HG03469 (cell line): ENCODE data around the gene ARID1B.

Experiments used
- ATAC-seq: cut with Tn5 transposase; IDR thresholded peaks from one replicate; pipeline ENCODE4 v1.9.1; 2021; ENCODE audit warnings: mild to moderate bottlenecking, moderate library complexity, moderate number of reproducible peaks; ENCODE audit not compliant: unreplicated experiment

Gene ARID1B

DNA sequence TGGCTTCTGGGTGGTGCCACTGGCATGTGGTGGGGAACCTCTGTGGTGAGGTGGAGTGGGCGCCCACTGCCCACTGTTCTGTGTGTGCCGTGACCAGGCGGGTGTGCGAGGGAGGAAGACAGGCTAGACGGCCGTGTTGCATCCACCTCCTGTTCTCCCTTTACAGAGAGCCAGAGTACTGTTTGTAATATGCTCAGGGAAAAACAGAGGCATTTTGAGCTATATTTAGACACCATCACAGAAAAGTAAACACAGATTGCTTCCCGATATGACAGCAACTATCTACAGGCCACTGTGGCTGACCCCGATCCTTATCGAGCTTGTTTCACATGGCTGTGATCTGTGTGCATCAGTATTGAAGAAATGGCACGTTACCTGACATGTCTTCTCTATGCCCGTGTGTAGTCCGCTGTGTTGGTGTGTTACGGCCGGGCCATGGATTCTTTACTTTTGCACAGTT, 45.6 kb downstream of the ARID1B start:
- no peak for ATAC-seq

DNA sequence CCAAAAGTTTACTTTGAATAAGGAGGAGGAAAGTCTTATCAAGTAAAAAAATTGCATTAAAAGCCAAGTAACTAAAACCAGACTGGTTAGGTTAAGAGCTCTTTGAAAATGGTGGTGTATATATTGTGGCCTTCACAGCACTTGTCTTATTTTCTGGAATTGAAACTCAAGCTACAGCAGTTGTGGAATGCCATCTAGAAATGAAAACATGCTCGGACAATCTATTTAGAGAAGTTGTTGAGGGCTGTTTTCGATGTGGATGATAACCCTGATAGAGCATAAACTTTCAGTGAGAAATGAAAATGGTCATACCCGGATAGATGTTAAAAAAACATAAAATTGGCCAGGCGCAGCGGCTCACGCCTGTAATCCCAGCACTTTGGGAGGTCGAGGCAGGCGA, 47.0 kb downstream of the ARID1B start:
- no peak for ATAC-seq

DNA sequence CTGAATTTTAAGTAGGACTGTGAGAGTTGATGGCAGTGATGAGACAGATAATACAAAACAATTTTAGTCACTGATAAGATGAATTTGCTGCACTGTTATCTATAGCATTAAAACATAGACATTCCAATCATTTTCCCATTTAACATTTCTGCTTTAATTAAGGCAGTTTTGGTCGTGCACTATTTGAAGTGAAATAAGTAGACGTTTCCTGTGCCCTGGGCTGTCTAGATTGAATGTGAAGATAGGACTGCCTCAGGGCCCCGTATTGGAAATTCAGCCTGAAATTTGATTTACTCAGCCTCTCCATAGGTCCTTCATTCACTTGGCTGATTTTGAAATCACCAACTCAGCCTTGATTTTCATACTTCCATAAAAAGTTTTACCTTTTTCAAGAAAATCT, 48.3 kb downstream of the ARID1B start:
- no peak for ATAC-seq

DNA sequence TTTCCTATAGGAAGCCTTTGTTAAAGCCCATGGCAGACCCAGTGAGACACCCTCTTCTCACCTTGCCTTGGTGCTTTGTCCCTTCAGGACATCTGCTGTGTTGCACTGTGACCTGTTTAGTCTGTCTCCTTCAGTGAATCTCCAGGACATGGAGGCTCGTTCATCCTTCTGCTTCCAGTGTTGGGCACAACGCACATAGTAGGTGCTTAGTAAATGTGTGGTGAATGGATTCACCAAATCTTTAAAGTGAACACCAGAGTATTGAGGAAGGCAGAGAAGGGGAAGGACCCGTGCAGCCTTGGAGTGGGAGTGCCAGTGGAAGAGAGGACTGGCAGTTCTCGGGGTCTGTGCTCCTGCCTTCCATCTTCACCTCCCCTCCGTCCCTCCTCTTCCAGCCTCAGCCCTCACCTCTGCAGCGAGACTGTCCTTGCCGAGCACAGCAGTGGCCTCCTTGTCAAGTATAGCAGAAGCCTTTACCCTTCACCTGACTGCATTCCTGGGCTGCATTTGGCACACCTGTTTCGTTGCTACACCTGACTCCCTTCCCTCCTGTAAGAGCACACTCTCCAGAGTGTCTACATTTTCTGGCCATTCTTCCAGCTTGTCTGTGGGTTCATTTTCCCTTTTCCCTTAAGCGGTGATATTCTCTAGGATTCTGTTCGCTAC, 49.2 kb downstream of the ARID1B start:
- no peak for ATAC-seq

DNA sequence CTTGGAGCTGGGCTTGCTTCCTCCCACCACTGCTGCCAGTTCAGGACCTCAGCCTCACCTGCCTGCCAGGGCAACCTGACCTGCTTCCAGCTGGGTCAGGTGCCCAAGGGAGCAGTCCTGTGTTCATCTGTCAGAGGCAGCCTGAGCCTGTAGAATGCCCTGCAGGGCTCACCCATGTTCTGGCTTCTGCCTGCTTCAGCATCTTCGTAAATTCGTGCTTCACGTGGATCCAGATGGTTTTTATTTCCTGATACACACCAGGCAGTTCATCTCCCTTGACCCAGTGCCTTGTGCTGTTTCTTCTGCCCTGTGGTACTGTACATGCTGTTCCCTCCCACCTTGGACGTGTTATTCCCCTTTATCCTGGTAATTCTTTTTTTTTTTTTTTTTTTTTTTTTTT, 50.2 kb downstream of the ARID1B start:
- no peak for ATAC-seq

DNA sequence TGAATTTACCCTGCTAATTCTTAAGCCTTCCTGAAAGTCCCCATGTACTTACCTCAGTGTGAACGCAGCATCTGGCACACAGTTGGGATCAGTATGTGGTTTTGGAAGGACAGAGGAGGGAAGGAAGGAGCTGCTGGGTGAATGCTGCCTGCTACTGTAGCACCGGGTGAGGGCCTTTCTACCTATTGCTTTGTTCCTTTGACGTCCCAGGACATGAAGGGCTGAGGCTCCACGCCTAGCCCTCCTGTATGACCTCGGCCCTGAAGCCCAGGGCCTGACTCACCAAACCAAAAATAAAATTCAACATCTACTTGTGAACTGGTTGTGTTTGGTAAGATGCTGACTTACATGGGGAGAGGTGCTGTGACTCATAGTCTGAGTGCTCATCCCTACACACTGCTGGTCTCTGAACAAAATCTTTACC, 51.1 kb downstream of the ARID1B start:
- no peak for ATAC-seq

DNA sequence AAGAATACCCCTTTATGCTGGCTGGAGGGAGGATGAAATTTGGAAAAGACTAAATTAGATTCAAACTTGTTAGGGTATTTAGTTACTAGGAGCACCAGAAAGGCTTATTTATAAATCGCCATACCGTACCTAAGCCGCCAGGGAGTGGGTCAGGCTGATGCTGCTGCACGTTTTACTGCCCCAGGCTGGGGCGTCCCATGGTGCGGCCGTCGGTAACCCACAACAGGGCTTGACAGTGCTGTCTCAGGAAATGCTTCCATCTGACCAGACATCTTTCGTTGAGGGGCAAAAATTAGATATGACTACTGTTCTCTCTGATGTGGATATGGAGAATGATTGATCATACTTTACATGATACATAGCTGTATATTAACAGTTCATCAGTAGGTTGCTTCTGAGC, 52.9 kb downstream of the ARID1B start:
- no peak for ATAC-seq

DNA sequence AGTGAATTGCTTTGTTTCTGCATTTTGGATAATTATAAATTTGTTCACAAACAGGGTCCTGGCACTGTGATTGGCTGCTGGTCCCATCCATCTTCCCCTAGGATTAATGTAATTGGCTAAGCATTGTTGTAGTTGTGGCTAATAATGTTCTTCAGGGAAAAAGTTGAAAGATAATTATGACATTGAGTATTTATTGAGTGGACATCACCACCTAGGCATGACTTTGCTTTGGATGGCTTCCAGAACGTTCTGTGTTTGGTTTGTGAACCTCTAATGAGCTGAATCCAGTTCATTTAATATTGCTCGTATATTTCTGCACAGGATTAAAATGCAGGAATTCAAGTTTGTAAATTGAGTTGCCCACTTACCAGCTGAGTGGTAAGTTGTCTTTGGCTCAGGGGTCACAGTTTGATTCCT, 55.1 kb downstream of the ARID1B start:
- ATAC-seq: no peak

DNA sequence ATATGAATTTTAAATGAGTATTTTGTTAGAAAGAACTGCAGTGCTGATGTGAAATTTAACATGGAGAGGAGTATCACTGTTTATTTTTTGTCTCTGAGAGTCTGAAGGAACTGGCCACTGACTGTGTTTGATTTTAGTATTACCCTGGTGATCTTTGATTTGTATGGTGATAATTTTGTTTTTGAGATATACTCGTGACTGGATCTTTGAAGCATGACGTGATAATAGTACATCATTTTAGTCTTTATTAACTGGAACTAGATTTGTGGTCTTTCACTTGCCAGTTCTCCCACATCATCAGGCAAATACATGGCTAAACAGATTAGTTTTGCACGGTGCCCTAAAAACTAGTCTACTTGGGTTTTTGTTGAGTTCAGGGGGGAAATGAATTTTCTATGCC, 55.5 kb downstream of the ARID1B start:
- ATAC-seq: no peak

DNA sequence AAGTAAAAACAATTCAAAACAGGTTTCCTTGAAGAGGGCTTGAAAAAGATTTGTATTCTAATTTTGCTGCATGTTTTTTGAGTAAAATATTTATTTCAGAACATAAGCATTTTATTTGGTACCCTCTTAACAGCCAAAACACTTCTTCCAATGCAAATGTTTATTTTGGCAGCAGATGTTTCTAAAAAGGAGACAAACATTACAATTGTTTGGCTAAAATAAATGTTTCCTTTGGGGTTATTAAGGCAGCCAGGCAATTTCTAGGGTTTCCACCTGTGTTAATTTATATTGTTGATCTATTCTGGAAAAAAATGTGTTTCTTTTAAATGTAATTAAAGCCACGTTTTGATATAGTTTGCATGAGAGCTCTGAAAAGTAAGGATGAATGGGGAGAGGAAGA, 56.6 kb downstream of the ARID1B start:
- no peak for ATAC-seq

DNA sequence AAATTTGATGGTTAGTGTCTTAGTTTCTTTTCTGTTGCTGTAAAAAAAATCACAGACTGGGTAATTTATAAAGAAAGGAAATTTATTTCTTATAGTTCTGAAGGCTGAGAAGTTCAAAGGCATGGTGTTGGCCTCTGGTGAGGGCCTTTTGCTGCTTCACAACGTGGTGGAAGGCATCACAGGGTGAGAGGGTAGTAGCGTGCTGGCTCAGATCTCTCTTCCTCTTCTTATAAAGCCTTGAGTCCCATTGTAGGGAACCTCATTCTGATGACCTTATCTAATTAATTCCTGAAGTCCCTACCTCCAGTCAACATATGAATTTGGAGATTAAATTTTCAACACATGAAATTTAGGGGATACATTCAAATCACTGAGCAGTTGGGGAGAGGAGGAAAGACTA, 62.0 kb downstream of the ARID1B start:
- no peak for ATAC-seq

DNA sequence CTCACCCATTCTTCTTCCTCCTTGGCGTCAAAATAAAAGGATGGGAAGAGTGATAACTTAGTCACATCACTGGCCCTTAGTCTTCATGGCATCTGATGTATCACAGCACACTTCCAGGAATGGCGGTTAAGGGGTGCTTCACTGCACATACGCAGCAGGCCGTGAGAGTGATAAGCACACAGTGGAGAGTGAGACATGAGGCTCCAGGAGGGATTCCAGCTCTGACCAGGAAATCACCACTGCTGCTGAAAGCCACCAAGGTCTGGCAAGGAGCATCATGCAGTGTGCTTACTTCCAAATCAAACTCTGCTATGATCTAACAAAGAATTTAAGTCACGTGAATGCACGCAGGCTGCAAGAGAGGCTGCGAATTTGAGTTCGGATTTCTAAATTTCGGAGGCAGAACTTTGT, 62.4 kb downstream of the ARID1B start:
- ATAC-seq: no peak

DNA sequence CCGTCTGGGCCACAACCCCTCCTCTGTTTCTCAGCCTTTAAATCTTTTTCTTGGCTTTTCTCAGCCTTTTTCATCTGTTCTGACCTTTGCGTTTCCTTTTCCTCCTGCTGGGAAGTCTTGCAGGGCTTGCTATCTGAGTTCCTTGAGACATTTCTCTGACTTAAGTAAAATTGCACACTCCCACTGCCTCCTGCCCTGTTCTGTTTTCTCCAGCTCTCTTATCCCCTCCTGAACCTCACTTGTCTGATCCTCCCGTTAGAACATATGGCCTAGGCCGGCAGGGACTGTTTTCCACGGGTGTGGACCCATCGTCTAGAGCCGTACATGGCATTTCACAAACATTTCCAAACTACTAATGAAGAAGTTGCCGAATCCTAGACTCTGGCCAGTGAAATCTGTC, 63.0 kb downstream of the ARID1B start:
- no peak for ATAC-seq

DNA sequence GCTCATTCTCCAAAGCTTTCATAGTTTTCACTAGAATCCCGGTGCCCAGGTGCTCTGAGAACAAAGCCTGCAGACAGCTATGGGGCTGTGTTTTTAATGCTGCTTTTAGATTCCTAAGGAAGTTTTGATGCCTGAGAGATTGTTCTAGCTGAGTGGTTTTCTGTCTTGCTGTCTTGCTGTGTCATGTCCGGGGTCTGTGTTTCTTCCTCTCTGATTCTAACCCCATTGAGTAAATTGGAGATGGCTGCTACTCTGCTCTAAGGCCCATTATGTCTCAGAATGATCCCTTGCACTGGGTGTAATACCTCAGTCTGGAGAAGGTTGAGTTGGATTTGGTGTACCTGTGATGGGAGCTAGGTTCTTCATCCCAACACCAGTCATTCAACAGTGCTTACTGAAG, 63.4 kb downstream of the ARID1B start:
- no peak for ATAC-seq

DNA sequence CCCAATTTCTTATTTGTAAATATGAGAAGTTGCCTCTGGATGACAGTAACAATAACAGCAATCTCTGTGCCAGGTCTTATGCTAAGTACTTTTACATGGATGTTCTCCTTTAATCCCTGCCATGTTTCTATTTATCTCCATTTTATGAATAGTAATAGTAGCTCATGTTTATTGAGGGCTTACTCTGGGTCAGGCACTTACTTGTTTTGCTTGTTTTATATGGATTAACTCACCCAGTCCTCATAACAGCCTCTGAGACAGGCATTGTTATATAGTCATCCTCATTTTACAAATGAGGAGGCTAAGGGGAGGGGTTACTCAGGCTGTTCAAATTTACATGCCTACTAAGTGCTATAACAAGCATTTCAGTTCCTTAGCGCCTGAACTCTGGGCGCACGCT, 64.3 kb downstream of the ARID1B start:
- no peak for ATAC-seq

DNA sequence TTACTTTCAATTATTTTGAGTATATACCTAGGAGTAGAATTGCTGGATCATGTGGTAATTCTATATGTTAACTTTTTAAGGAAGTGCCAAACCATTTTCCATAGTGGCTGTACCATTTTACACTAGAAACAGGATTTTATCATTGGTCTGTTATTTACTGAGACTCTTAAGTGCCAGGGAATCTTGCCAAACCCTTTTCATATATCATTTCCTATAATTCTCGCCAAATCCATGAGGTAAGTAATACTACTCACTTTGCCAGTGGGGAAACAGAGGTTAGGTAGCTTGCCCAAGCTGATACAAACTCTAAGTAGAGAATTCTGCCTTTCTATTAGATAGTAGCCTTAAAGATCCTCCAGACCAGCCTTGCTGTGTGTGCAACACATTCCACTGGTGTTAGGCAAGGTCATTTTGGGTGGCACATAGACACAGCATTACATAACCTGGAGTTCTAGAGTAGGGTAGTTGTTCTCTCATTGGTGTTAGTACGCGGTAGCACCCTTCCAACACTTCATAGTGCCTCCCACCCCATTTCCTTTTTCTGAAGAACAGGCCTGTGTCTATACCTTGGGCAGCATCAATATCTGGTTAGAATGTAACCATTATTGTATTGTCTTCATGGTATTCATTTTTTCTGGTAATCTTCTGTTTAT, 65.5 kb downstream of the ARID1B start:
- ATAC-seq: no peak

DNA sequence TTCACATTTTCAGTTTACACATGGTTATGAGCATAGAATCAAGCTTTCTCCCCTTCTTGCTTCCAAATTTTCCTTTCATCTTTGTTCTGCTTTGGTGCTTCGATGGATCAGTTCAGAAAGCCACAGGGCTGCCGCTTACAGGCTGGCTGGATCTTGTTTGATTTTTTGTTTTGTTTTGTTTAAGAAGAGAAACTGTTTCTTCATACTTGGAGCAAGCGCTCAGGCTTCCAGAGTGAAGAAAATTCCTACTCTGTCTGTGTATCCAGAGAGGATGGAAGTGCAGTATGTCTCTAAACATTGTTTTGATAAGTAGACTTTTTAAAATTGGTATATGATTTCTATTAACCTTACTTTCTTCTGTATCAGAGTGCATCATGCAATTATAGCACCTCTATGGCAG, 66.9 kb downstream of the ARID1B start:
- ATAC-seq: no peak

DNA sequence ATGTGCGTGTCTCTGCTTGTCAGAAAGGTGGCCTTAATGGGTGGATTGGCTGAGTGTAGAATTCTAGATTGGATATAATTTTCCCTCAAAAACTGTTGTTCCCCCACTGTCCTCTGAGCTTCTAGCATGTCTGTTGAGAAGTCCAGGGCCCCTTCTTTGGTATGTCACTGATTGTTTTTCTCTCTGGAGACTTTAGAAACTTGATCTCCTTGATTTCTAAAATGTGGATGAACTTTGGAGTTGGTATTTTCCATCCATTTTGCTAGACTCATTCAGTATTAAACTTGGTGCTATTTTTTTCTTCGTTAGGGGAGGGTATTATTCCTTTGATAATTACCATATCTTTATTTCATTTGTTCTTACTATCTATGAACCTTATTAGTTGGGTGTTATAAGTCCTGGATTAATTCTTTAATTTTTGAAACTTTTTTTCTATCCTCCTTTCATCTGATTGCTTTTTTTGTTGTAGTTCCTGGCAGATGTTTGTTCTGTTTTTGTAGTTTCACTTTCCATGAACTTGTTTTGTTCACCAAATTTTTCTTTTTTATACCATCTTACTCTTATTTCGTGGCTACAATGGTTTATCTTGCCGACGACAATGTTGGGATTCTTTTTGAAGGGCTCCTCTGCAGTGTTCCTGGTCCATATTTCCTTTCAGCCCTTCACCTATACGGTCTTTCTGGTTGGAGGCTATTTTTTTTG, 68.4 kb downstream of the ARID1B start:
- no peak for ATAC-seq

DNA sequence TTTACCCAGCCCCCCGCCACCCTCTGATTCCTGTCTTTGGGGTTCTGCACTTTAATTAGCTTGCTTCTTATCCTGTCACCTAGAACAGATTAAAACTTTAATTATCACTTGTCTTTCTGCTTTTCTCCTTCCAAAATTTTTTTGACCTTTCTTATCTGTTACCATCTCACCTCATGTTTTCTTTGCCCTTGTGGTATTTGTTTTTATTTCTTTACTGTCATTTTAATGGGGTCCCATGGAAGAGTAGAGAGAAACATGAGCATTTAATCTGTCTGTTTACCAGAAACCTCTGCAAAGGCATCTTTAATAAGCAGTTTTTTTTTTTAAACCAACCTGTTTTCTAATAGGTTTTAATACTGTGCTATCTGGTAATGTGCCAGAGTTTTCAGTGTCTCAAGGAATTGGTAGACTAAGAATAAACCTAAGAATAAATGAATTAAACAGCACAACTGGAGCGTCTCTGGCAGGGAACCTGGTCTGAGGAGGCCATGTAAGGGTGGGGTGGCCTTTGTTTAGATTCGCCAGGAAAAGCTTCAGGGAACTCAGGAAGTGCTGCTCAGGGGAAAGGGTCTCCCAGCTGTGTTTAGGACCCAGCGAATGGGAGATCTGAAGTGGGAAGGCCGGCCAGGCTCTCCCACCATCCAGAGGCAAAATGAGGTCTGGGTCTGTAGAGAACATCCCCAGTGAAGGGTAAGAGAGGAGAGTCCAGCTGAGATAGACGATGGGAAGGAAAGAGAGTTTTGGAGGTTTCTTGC, 69.8 kb downstream of the ARID1B start:
- no peak for ATAC-seq

DNA sequence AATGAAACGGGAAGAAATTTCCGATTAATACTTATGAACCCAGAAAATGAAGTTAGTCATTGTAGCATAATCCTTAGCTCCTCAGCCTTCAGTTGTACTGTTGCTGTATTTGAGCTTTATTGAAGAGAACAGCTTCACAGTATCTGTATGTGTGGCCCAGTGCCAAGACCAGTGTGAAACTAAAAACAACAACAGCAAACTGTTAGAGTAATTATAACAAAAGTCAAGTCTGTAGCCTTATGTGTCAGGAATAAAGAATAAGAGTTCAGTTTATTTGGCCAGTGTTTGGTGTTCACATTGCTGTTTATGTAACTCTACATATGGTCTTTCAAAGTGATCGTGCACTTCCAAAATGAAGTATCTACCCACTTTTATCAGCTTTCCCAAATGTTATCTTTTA, 70.9 kb downstream of the ARID1B start:
- ATAC-seq: no peak

DNA sequence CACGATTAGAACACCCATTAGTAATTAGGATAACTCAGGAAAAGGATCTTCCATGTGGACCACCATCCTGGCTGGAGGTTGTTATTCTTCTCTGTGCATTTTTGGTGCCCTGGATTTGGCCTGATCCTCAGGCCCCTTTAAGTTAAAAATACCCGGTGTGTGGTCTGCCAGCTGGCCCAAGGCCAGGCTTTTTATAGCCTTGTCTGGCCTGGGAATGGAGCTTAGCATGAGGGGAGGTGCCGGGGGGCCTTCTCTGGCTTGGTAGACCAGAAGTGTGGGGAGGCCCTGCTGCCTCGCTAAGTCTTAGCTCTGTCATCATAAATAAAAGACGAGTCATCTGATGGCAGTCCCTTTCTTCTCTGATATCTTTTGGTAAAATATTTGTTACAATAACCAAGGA, 71.4 kb downstream of the ARID1B start:
- no peak for ATAC-seq
